GM21515 (cell line): Measurements from ENCODE around the gene SKIDA1.
"Not testable (repeated sequence)": the region's sequence is repeated elsewhere in the genome, so short reads cannot be mapped to it uniquely, and the experiment has no call there.

Experiments
- ATAC-seq: cut with Tn5 transposase; IDR thresholded peaks from one replicate; pipeline ENCODE4 v1.9.1; 2021; ENCODE audit not compliant: unreplicated experiment

Gene SKIDA1

DNA sequence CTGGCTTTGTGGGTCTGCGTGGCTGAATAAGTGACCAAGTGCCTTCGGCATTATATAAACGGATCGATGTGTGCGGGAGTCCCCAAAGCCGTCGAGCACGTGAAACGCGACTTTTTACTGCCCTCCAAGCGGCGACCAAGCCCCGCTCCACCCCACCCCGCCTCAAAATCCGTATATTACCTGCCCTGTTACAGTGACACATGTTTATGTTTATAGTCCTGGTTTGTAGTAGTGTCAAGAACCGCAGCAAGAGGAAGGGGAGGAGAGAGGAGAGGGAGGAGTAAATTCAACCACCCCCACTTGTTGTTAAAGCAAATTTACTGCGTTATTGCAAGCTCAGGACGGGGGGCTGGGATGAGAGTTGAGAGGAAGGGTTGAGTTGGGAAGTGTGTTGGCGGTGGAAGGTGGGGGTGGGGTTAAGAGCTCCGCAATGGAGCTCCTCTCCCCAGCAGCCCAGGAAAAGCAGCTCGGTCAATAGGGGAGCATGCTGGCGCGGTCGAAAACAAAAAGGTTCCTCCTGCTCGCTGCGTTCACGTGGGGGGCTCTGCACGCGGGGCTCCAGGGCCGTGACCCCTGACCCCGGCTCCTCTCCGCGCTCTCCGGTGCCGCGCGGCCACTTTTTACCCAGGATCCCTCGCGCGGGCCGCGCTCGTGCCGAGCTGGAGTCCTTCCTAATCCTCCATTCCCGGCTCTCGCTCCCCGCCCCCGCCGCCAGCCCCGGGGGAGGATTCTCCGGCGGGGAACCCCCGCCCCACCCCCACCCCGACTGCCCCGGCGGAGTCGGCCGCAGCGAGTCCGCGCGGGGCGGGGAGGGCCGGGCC lies at the start of gene SKIDA1:
SKIDA1 (minus strand) TSS at position 316 of the 821 bp plus-strand sequence. CDS start 7,860 bp downstream, outside the sequence.
- ATAC-seq, result peak; percentile 55

DNA sequence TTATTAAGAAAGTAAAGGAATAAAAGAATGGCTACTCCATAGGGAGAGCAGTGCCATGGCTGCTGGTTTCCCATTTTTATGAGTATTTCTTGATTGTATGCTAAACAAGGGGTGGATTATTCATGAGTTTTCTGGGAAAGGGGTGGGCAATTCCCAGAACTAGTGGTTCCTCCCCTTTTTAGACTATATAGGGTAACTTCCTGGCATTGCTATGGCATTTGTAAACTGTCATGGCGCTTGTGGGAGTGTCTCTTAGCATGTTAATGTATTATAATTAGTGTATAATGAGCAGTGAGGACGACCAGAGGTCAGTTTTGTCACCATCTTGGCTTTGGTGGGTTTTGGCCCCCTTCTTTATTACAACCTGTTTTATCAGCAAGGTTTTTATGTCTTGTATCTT lies 49.0 kb upstream of the SKIDA1 start:
- not testable (repeated sequence) for ATAC-seq

GRCh38 chr10:21572578-21572977 lies 47.1 kb upstream of the SKIDA1 start:
- no peak for ATAC-seq

GRCh38 chr10:21570761-21571521 lies 45.5 kb upstream of the SKIDA1 start:
- no peak for ATAC-seq

DNA sequence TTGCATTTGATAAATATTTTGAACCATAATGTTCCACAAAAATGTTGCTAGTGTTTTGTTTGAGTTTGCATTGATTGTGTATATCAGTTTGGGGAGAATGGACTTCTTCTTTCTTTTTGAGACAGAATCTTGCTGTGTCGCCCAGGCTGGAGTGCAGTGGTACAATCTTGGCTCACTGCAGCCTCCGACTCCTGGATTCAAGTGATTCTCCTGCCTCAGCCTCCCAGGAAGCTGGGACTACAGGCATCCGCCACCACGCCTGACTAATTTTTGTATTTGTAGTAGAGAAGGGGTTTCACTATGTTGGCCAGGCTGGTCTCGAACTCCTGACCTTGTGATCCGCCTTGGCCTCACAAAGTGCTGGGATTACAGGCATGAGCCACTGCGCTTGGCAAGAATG lies 33.5 kb upstream of the SKIDA1 start:
- ATAC-seq, result not testable (repeated sequence)

DNA sequence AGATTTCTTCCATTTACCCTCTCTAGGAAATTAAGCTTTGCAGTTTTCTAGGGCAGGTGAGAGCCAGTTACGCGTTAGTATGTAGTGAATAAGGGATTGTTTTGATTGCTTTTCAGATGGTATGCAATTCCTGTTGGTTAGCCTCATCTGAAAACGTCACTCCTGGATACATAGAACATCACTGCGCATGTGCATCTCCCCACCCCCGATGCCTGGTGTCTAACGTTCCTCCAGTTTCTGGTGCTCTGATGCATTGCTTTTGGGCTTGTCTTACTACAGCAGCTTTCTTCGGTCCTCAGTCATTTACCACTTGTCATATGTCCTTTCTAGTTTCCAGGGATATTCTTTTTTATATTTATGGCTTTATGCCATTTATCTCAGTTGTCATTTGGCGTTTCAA lies 31.0 kb upstream of the SKIDA1 start:
- ATAC-seq, result no peak

DNA sequence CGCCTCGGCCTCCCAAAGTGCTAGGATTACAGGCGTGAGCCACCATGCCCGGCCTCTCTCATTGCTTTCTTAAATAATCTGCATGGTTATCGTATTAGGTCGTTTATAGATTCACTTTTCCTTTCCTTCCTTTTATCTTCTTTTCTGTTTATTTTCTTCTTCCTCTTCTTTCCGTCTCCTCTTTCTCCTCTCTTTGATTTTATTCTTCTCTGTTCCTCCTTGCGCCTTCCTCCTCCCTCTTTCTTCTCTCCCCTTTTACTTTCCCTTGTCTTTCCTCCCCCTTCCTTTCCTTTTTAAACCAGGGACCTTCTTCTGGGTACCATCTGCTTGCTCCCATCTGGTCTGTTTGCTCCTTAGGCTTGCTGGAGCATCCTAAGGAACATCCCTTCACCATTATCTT lies 27.2 kb upstream of the SKIDA1 start:
- no peak for ATAC-seq

DNA sequence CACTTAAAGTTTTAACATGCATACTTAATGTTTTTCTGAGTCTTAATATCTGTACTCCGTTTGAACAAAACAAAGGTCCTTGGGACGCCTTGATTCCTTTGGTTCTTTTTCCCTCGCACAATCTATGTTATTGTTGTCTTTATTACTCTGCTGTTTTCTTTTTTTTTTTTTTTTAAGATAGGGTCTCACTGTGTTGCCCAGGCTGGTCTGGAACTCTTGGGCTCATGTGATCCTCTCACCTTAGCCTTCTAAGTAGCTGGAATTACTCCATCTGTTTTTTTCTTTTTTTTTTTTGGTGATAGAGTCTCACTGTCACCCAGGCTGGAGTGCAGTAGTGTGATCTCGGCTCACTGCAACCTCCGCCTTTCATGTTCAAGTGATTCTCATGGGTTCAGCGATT lies 21.8 kb upstream of the SKIDA1 start:
- no peak for ATAC-seq

DNA sequence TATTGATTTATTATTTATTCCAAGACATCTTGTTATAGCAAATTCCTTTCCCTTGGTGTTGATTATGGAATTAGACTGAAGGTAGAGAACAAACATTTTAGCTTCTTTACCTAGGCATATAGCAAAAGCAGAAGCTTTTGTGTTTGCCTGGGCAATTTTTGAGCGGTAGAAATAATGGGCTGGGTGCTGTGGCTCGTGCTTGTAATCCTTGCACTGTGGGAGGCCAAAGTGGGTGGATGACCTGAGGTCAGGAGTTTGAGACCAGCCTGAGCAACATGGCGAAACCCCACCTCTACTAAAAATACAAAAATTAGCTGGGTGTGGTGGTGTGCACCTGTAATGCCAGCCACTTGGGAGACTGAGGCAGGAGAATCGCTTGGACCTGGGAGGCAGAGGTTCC lies 15.2 kb upstream of the SKIDA1 start:
- ATAC-seq, result not testable (repeated sequence)

GRCh38 chr10:21536874-21537273 lies 11.4 kb upstream of the SKIDA1 start:
- ATAC-seq, result no peak

DNA sequence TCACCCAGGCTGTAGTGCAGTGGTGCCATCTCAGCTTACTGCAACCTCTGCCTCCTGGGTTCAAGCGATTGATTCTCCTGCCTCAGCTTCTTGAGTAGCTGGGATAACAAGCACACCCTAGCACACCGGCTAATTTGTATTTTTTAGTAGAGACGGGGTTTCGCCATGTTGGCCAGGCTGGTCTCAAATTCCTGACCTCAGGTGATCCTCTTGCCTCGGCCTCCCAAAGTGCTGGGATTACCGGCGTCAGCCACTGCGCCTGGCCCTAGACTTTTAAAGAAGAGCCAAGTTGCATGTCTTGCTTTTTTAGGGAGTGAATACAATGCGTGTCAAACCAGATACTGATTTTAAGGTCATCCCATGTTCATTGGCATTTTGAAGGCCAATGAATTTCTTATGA lies 10.5 kb upstream of the SKIDA1 start:
- ATAC-seq, result not testable (repeated sequence)

GRCh38 chr10:21535494-21535965 lies 10.0 kb upstream of the SKIDA1 start:
- no peak for ATAC-seq

GRCh38 chr10:21534604-21535493 lies 9.4 kb upstream of the SKIDA1 start:
- no peak for ATAC-seq

- ATAC-seq, result no peak
These were observed 8.8 kb upstream of the SKIDA1 start for GRCh38 chr10:21534280-21534586.

GRCh38 chr10:21533467-21534279 lies 8.2 kb upstream of the SKIDA1 start, which contains the start of gene MLLT10:
Gene MLLT10 (plus strand): TSS chr10:21534232. CDS start chr10:21534645, 413 bp downstream.
- ATAC-seq, result peak; percentile 87

- no peak for ATAC-seq
These were observed 7.4 kb upstream of the SKIDA1 start for GRCh38 chr10:21532694-21533466.

GRCh38 chr10:21531164-21531563 lies 5.7 kb upstream of the SKIDA1 start:
- no peak for ATAC-seq

DNA sequence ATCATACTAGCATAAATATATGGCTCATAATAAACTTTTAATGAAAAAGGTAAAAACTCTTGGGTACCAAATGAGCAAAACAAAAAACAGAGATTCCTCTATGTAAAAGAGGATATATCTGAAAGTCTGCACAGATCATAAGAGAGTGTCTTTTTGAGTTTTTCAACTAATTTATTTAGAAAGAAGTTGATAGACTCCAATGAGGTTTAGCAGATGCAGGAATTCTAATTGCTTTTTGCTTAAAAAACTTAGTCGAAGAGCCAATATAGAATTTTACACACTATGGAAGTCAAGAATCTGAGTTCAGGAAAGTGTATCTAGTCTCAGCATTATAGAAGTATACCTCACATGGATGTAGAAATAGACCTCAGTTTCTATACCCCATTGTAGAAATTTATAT lies 5.2 kb upstream of the SKIDA1 start:
- no peak for ATAC-seq

DNA sequence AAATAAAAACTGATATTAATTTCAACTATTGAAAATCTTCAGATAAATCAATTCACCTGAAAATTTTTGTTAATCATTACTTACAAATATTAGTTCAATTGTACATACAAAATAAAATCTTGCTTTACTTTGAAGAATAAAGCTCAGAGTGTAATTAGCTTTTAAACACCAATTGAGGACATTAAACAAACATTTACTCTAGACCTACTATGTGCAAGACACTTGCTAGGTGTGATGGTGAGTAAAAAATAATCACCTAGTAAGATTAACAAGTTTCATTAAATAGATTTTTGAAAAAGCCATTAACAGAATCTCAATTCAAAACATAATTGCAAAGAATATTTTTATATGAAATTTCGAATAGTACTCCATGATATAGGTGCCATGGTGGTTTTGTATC lies 4.7 kb upstream of the SKIDA1 start:
- no peak for ATAC-seq
